GOT3 (cell line): Measurements from ENCODE around the gene RHOU.
"Not testable (repeated sequence)": the region's sequence is repeated elsewhere in the genome, so short reads cannot be mapped to it uniquely, and the experiment has no call there.

ENCODE experiments used
- DNase-seq: peaks from one replicate; lab custom pipeline; 2025; ENCODE audit warnings: mixed read lengths; lab: John Stamatoyannopoulos, UW

Gene RHOU

DNA sequence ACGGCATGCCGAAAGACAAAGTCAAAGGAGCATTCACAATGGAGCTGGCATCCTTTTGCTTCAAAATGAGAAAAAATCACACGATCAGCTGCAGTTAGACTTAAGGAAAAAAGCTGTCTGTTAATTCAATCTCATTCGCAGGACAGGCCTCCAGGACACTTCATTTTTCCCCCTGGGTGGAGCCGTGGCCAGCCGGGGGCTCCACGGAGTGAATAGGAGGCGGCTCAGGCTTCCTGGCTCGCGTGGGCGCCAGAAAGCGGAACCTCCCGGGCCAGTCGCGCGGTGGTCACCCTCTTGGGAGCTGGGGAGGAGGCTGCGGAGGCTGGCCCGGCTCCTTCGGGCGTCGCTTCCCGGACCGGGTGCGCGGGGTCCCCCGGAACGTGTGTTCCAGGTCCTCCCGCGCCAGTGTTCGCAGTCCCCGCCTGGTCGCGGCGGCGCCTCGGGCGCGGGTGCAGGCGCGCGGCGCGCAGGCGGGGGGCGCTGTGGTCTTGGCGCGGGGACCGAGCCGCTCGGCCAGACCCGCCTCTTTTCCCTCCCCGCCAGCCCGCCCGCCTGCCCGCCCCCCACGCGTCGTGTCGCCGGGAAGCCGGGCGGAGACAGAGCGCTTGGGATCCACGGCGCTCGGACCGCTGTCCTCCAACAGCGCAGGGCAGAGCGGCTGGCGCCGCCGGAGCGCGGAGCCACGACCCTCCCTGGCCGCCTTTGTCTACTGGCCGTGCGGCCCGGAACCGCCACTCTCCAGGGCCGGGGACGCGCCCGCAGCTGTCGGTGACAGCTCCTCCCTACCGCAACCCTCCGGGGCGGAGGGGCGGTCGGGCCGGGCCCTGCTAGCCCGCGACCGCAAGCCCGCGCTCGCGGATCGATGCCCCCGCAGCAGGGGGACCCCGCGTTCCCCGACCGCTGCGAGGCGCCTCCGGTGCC, at the start of gene RHOU:
RHOU (plus strand) TSS at position 599 of the 921 bp plus-strand sequence; CDS start at position 863, 264 bp downstream.
- DNase-seq = peak; percentile 83

DNA sequence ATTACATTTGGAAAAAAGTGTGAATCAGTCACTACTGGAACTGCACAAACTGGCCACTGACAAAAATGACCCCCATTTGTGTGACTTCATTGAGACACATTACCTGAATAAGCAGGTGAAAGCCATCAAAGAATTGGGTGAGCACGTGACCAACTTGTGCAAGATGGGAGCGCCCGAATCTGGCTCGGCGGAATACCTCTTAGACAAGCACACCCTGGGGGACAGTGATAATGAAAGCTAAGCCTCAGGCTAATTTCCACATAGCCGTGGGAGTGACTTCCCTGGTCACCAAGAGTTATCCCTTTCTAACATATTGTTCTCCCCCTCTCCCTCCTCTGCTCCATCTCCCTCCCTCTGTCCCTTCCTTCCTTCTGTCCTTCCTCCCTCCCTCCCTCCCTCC, 47.7 kb upstream of the RHOU start:
- no peak for DNase-seq

DNA sequence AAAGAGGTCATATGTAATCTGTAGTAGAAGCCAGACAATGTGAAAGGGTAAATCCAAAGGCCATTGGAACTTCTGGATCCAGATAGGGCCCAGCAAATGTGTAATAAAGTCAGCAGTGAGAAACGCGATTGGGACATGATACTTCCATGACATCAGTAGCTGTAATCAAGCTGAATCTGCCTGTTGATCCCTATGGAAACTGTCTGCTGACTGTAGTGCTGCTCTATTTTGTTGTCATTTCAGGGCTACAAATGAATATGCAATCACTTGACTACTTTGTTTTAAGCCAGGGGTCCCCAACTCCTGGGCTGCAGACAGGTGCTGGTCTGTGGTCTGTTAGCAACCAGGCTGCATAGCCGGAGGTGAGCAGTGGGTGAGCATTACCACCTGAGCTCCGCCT, 46.0 kb upstream of the RHOU start:
- no peak for DNase-seq

- no peak for DNase-seq
These were observed 44.1 kb upstream of the RHOU start for GRCh38 chr1:228691211-228691610.

- no peak for DNase-seq
These were observed 43.4 kb upstream of the RHOU start for GRCh38 chr1:228691926-228692325.

DNA sequence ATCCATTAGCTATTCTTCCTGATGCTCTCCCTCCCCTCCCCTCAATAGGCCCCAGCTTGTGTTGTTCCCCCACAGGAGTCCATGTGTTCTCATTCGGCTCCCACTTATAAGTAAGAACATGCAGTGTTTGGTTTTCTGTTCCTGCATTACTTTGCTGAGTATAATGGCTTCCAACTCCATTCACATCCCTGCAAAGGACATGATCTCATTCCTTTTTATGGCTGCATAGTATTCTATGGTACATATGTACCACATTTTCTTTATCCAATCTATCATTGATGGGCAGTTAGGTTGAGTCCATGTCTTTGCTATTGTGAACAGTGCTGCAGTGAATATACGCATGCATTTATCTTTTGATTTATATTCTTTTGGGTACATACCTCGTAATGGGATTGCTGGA, 40.8 kb upstream of the RHOU start:
- DNase-seq = not testable (repeated sequence)

DNA sequence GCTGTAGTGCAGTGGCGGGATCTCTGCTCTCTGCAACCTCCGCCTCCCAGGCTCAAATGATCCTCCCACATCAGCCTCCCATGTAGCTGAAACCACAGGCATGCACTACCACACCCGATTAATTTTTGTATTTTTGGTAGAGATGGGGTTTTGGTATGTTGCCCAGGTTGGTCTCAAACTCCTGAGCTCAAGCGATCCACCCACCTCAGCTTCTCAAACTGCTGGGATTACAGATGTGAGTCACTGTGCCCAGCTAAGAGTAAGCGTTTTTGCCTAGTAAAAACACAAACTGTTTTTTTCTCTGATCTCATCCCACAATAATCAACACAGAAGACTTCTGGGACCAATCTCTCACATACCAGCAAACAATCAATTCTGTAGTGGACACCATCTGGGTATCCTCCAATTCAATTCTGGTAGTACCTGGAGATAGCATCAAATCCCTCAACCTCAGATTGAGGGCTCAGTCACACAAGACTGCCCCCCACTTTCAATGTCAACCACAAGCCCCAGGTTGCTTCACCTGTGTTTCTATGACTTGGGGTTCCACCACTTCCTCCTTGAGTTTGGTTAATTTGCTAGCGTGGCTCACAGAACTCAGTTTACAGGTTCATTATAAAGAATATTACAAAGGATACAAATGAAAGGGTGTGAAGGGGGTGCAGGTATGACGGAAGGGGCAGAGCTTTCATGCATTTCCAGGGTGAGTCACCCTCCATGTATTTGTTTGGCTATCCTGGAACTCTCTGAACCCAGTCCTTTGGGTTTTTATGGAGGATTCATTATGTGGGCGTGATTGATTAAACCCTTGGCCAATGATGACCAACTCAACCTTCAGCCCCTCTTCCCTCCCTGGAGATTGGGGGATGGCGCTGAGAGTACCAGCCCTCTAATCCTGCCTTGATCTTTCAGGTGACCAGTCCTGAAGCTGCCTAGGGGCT, 40.0 kb upstream of the RHOU start:
- DNase-seq = no peak

GRCh38 chr1:228697207-228698016, 37.9 kb upstream of the RHOU start:
- DNase-seq = peak; percentile 73

DNA sequence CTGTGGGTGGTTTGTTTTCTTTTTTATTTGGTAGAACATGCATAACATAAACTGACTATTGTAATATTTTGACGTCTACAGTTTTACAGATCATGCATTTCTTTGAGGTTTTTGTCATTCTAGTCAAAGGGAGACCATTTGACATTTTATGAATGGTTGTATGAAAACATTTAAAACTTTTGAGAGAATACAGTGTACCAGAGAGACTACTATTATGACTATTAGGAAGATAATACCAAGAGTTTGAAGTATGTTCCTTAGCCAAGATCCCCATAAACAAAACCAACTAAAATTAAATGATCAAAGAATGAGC, 37.3 kb upstream of the RHOU start:
- DNase-seq = no peak

DNA sequence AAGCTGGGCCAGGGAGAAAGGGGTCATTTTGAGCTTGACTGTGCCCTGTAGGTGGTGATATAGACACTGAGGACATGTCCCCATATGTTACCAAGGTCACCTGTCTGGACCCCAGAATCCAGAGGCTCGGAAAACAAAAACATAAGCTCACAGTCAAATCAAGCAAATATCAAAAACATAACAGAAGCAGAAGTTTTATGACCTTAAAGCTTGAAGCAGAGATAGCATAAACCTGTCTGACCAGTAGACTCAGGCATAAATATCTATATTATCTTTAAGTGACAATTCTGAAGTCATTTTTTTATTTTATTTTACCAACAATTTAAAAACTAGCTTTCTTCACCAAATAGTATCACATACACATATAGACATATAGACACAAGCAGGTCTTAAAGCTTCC, 32.8 kb upstream of the RHOU start:
- no peak for DNase-seq

DNA sequence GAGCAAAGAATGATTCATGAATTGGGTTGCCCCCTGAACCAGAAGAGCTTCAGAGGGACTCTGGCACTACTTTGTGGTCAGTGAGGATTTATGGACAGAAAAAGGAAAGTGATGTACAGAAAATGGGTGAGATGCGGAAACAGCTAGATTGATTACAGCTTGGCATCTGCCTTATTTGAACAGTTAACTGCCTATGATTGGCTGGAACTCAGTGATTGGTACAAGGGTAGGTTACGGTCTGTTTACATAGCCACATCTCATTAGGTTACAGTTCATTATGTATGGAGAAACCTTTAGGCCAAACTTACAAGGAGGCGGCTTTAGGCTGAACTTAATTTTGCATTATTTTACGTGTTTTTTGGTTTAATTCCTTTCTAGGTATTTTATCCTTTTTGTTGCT, 29.0 kb upstream of the RHOU start:
- no peak for DNase-seq

DNA sequence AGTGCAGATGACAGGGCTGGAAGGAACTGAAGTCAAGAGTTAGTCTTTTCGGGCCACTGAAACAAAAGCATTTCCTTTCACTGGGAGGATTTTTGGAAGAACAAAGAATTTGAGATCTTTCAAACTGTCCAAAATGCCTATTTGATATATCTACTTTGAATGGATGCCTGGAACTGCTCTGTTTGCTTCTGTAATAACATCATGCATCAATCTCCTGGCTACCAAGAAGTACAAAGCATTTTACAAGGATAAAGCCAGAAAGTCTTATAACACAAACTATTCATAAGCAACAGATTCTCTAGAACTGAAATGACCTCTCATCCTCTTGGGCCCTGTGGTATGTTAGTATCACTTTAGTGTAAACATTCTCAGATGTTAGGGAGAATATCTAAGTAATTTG, 18.2 kb upstream of the RHOU start:
- no peak for DNase-seq

- no peak for DNase-seq
These were observed 13.9 kb upstream of the RHOU start for GRCh38 chr1:228721407-228721806.

GRCh38 chr1:228723287-228723686, 12.0 kb upstream of the RHOU start:
- DNase-seq = no peak

DNA sequence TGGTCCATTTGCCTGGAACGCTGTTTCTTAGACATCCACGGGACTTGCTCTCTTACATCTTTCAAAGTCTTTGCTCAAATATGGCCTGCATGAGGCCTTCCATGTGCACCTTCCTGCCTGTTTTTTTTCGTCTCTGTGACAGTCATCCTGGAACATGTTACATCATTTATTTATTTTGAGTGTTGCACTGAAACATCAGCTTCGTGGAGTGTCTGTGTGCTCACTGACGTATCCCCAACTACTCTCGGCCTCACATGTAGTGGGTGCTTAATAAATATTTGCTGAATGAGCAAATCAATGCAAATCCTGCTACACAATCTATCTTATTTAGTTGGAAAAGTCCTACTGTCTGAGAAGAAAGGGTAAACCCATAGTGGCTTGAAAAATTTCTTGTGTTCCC, 11.4 kb upstream of the RHOU start:
- DNase-seq = no peak

GRCh38 chr1:228725178-228725577, 10.1 kb upstream of the RHOU start:
- no peak for DNase-seq

DNA sequence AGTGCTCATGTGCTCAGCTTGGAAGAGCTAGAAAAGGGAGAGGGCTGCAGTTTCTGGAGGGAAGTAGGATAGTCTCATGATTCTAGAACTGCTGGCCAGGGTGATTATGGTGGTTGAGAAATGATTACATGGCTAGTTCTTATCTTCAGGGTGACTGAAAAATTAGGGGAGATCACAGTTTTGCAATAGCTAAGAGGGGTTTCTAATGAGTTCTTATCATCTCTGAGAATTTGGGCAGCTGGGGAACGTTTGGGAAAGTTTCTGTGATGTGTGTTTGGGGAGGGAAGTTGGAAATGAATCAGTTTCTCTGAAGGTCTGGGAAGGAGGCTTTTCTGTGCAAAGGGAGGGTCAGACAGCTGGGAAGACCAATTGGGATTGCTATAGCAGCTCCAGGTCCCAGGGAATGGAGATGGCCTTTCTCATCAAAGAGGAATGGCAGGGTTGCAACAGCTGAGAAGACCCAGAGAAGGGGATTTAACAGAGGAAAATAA, 7.6 kb upstream of the RHOU start:
- DNase-seq = no peak

DNA sequence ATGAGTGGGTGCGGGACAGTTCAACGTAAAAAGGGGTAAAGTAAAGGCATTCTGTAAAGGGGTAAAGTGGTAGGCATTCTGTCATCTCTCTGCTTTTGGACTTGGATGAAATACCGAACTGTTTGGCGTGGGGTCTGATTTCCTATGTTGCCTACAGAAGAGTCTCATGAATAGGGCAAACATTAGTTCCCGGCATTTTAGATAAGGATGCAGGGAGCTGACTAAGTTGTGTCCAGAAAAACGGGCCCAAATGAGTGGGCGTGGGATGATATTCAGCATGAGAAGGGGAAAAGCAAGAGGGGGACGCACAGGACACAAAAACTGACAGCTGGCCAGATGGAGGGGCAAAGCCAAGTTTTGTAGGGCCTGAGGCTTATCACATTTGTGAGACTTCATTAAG, 2.9 kb upstream of the RHOU start:
- no peak for DNase-seq

DNA sequence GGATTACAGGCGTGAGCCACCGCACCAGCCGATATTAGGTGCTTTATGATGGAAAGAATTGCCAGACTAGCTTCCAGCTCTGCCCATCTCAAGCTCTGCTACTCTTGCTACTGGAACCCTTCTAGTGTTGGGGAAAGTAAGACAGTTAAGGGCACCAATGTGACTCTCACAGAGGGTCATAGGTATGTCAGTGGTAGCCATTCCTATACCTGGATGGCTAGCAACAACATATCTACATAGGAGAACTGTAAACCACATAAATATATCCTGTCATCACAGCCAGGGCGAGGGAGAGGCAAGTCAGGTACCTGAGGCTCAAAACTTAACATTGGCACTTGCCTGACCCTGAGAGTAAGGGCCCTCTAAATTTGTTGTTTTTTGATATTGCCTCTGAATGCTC, 1.7 kb upstream of the RHOU start:
- DNase-seq = no peak

DNA sequence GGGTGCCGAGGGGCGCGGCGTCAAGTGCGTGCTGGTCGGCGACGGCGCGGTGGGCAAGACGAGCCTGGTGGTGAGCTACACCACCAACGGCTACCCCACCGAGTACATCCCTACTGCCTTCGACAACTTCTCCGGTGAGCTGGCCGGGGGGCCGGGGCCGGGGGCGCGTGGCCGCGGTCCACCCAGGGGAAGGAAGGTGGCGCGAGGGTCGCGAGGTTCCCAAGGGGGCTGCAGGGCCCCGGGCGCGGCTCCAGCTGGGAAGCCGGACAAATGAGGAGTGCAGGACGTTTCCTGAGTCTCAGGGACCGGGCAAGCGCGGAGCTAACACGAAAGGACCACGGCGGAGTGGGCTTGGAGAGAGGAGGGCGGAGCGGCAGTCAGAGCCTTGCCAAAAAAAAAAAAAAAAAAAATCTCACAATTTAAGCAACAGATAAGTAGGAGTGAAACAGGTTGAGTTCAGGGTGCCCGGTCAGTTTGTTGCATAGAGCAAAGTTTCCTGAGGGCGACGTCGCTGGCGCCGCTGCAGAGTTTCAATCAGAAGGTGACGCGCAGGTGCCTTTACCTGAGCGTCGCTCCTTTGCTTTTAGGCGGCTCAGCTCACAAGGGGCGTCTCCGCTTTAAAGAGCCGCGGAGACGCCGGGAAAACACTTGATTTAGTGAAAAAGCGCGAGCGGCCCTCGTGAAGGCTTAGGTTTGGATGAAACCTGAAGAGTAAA, 750 bp downstream of the RHOU start:
- no peak for DNase-seq

GRCh38 chr1:228736844-228737445, 1.7 kb downstream of the RHOU start:
- no peak for DNase-seq
